ENCODE data around the gene RRBP1.

DNA sequence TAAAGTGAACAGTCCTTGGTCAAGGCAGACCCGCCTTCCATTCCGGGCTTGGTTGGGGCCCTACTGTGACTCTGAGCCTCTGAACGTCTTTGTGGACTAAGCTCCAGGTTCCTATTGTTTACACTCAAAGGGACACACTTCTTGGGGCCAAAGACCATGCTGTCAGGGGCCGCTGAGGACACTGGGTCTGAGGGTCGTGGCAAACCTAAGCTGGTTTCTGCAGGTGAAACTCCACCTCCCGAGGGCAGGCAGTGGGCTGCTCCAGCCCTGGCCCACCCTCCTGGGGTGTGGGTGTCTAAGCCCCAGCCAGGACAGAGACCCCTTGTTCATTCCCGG lies 69.1 kb downstream of the RRBP1 start:
- TF ChIP-seq, protein P1, sequence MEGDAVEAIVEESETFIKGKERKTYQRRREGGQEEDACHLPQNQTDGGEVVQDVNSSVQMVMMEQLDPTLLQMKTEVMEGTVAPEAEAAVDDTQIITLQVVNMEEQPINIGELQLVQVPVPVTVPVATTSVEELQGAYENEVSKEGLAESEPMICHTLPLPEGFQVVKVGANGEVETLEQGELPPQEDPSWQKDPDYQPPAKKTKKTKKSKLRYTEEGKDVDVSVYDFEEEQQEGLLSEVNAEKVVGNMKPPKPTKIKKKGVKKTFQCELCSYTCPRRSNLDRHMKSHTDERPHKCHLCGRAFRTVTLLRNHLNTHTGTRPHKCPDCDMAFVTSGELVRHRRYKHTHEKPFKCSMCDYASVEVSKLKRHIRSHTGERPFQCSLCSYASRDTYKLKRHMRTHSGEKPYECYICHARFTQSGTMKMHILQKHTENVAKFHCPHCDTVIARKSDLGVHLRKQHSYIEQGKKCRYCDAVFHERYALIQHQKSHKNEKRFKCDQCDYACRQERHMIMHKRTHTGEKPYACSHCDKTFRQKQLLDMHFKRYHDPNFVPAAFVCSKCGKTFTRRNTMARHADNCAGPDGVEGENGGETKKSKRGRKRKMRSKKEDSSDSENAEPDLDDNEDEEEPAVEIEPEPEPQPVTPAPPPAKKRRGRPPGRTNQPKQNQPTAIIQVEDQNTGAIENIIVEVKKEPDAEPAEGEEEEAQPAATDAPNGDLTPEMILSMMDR (conservative IDR thresholded peaks at IDR 0.05; ENCODE audit: low read depth, low read length): no peak
- TF ChIP-seq EZH2 (IDR thresholded peaks at IDR 0.05; ENCODE audit: borderline replicate concordance, low read depth, low read length, poor library complexity, severe bottlenecking): no peak
